ENCODE results near the gene TPSD1. TPM values are rescaled to one million over a fixed set of nuclear protein-coding genes. Genes with fewer than 3 reads are reported as not detected.
"Not testable (repeated sequence)": the region's sequence is repeated elsewhere in the genome, so short reads cannot be mapped to it uniquely, and the experiment has no call there.

TPSD1 gene
- total RNA-seq, 1 donor from 2014 or later = not detected

DNA sequence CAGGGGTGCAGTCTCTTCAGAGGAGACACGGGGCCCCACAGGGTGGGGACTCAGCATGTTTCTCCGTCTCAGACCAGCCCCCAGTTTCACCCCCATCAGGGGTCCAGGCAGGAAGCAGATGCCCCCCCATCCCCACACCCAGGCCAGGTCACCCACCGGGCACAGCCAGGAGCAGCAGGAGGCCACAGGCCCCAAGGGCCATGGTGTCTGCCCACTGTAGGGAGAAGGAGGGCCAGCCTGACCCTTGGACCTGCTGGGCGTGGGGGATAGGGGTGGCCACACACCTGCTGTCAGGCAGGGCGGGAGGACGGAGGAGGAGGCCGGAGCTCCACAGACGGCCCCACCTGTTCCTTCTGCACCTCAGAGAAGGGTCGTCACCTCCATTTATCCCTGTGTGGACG, 30.8 kb upstream of the TPSD1 start, which contains the start of gene TPSG1:
TPSG1 (minus strand) TSS at position 218 of the 401 bp plus-strand sequence; CDS start at position 202, 16 bp downstream.
- CTCF ChIA-PET = no interaction called here
- no peak within 1 kb of the TSS for H3K4me3 Mint-ChIP-seq
- H3K27ac Mint-ChIP-seq = no peak within 1 kb of the TSS
- intact Hi-C loops (cut with micrococcal nuclease) = no loop called here
- DNase-seq = no peak
- no peaks in the 10 kb centered on the region for H3K9me3 Mint-ChIP-seq
- TF ChIP-seq, protein P1, sequence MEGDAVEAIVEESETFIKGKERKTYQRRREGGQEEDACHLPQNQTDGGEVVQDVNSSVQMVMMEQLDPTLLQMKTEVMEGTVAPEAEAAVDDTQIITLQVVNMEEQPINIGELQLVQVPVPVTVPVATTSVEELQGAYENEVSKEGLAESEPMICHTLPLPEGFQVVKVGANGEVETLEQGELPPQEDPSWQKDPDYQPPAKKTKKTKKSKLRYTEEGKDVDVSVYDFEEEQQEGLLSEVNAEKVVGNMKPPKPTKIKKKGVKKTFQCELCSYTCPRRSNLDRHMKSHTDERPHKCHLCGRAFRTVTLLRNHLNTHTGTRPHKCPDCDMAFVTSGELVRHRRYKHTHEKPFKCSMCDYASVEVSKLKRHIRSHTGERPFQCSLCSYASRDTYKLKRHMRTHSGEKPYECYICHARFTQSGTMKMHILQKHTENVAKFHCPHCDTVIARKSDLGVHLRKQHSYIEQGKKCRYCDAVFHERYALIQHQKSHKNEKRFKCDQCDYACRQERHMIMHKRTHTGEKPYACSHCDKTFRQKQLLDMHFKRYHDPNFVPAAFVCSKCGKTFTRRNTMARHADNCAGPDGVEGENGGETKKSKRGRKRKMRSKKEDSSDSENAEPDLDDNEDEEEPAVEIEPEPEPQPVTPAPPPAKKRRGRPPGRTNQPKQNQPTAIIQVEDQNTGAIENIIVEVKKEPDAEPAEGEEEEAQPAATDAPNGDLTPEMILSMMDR (IDR thresholded peaks at IDR 0.05) = no peak
- POLR2A ChIA-PET = no interaction called here
- H3K27me3 Mint-ChIP-seq = no peaks in the 10 kb centered on the region
- no peaks in the 10 kb centered on the region for H3K36me3 Mint-ChIP-seq (ENCODE audit: low read depth)
- ATAC-seq (ENCODE audit: low read depth) = no peak
- no peaks in the 10 kb centered on the region for H3K4me1 Mint-ChIP-seq

DNA sequence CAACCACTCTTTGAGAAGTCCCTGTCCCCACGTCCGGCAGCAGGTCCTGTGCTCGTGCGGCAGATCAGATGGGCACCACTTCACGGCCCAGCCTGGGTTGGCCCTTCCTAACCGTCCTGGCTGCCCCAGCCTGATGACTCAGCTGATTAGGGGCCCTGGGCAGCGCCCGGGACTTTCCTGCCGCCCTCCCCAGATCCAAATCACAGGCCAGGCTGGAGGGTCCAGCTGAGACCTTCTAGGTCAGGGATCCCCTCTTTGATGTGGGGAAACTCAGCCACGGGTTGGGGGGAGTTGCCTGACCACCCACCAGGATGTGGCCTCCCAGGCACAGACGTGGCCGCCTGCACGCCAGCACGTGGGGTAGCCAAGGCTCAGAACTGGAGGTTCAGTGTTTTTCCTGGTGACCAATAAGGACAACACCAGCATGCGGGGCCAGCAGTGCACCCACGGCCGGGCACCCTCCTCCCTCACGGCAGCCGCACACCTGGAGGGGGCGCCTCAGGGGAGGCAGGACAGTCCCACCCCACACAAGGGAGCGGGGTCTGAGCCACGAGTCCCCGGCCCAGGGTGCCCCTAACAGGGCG, 30.0 kb upstream of the TPSD1 start:
- ATAC-seq (ENCODE audit: low read depth); H3K27ac Mint-ChIP-seq; POLR2A ChIA-PET; H3K36me3 Mint-ChIP-seq (ENCODE audit: low read depth); CTCF ChIA-PET; DNase-seq; H3K4me3 Mint-ChIP-seq; H3K27me3 Mint-ChIP-seq; H3K9me3 Mint-ChIP-seq; H3K4me1 Mint-ChIP-seq; intact Hi-C loops (cut with micrococcal nuclease): not testable (repeated sequence)

DNA sequence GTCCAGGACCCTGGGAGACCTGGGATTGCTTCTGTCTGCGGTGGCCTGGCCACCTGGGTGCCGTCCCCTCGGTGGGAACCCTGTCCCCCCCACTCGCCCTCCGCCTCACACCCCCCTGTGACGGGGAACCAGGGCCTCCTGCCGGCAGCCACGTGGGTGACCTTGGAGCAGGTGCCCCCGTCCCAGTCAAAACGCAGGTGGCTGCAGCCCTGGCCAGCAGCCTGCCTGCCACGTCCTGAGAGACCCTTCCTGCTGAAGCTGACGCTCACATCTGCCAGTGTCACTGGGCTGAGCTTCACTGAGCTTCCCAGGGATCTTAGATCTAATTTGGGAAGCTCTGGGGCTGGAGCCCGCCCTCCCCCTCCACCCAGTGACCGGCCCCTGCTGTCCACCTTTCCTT, 29.2 kb upstream of the TPSD1 start:
- H3K27me3 Mint-ChIP-seq; POLR2A ChIA-PET; ATAC-seq (ENCODE audit: low read depth); DNase-seq; H3K36me3 Mint-ChIP-seq (ENCODE audit: low read depth); H3K9me3 Mint-ChIP-seq; H3K4me3 Mint-ChIP-seq; H3K27ac Mint-ChIP-seq; H3K4me1 Mint-ChIP-seq; intact Hi-C loops (cut with micrococcal nuclease); CTCF ChIA-PET: not testable (repeated sequence)

DNA sequence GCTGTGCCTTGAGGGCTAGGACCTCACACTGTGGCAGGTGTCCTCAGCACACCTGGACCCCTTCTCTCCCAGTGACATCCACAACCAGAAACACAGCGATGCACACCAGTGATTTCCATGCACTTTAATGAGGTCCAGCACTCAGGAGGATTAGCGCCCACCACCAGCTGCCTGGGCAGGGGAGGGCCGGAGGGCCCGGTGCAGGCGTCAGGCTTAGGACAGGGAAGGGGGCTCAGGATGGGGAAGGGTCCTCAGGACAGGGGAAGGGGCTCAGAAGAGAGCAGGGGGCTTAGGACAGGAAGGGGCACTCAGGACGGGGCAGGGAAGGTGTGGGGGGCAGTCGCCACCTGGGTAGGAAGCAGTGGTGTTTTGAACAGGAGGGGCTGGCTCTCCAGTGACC, 27.6 kb upstream of the TPSD1 start:
- H3K4me1 Mint-ChIP-seq; H3K27ac Mint-ChIP-seq; H3K9me3 Mint-ChIP-seq; ATAC-seq (ENCODE audit: low read depth); POLR2A ChIA-PET; DNase-seq; CTCF ChIA-PET; H3K4me3 Mint-ChIP-seq; intact Hi-C loops (cut with micrococcal nuclease); H3K36me3 Mint-ChIP-seq (ENCODE audit: low read depth); H3K27me3 Mint-ChIP-seq: not testable (repeated sequence)

DNA sequence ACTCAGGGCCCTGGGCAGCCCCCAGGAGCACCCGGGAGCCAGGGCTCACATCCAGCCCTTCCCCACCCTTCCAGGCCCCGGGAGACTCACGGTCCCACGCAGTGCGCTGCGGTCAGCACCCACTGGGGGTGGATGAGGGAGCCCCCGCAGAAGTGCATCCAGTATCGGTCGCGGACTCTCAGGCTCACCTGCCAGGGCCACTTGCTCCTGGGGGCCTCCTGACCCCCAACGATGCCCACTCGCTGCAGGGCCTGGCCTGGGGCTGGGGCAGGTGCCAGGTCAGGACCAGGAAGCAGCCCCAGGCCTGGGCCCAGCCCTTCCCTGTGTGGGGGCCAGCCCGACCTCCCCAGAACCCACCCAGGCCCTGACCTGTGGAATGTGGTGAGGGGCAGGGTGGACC, 26.4 kb upstream of the TPSD1 start:
- H3K9me3 Mint-ChIP-seq; POLR2A ChIA-PET; H3K4me3 Mint-ChIP-seq; H3K27ac Mint-ChIP-seq; ATAC-seq (ENCODE audit: low read depth); CTCF ChIA-PET; H3K36me3 Mint-ChIP-seq (ENCODE audit: low read depth); DNase-seq; H3K4me1 Mint-ChIP-seq; intact Hi-C loops (cut with micrococcal nuclease); H3K27me3 Mint-ChIP-seq: not testable (repeated sequence)

DNA sequence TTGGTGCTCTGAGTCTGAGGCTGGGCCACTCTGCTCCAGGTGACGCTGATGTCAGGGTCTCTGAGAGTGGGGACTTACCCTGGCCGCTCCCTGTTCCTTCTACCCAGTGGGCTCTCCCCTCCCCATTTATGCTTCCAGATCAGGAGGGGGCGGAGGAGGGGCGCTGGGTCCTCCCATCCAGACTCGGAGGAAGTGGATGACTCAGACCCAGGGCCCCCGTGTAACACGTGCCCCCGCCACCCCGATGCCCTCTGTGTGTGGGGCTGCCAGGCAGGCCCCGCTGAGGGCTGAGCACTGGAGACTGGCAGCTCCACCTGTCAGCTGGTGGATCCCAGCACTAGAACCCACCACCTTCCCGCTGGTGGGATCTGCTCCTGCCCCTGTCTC, 25.8 kb upstream of the TPSD1 start, which contains the start of gene TPSB2:
TPSB2 (minus strand) TSS at position 101 of the 387 bp plus-strand sequence. CDS start 233 bp downstream, outside the sequence.
- CTCF ChIA-PET; H3K4me3 Mint-ChIP-seq; POLR2A ChIA-PET; H3K36me3 Mint-ChIP-seq (ENCODE audit: low read depth); ATAC-seq (ENCODE audit: low read depth); H3K27ac Mint-ChIP-seq; DNase-seq; intact Hi-C loops (cut with micrococcal nuclease); H3K4me1 Mint-ChIP-seq; H3K9me3 Mint-ChIP-seq; H3K27me3 Mint-ChIP-seq: not testable (repeated sequence)

DNA sequence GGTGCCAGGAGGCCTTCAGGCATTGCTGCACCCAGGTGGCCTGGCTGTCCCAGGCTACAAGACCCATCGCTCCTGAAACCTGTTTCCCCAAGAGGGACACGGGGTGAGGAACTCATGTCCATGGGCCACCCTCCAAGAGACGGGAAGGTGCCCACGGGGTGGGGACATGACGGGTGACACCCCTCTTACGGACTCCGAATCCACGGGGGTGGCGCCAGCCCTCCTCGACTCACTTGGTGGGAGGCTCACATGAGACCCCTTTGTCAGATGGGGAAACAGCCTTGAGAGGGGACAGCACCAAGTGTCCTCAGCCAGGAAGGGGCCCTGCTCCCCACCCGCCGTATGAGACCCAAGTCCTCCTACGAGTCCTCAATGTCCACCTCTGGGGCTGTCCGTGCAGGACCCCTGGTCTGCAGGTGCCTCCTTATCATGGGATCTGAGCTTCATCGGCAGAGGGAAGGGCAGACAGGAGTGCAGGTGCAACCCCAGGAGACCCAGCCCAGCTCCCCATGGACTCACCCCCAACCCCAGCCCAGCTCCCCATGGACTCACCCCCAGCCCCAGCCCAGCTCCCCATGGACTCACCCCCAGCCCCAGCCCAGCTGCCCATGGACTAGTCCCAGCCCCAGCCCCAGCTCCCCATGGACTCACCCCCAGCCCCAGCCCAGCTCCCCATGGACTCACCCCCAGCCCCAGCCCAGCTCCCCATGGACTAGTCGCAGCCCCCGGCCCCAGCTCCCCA, 25.2 kb upstream of the TPSD1 start:
- H3K9me3 Mint-ChIP-seq; H3K27ac Mint-ChIP-seq; H3K4me1 Mint-ChIP-seq; CTCF ChIA-PET; H3K4me3 Mint-ChIP-seq; POLR2A ChIA-PET; intact Hi-C loops (cut with micrococcal nuclease); H3K36me3 Mint-ChIP-seq (ENCODE audit: low read depth); H3K27me3 Mint-ChIP-seq; DNase-seq; ATAC-seq (ENCODE audit: low read depth): not testable (repeated sequence)

DNA sequence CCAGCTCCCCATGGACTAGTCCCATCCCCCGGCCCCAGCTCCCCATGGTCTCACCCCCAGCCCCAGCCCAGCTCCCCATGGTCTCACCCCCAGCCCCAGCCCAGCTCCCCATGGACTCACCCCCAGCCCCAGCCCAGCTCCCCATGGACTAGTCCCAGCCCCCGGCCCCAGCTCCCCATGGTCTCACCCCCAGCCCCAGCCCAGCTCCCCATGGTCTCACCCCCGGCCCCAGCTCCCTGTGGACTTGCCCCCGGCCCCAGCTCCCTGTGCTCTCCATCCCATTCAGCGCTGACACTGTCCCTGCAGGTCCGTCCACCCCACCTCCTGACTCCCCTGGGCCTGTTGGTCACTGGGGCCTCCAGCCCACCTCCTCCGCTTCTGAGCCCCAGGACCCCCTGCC, 24.6 kb upstream of the TPSD1 start:
- intact Hi-C loops (cut with micrococcal nuclease); DNase-seq; H3K9me3 Mint-ChIP-seq; H3K4me1 Mint-ChIP-seq; H3K36me3 Mint-ChIP-seq (ENCODE audit: low read depth); H3K27me3 Mint-ChIP-seq; CTCF ChIA-PET; ATAC-seq (ENCODE audit: low read depth); POLR2A ChIA-PET; H3K27ac Mint-ChIP-seq; H3K4me3 Mint-ChIP-seq: not testable (repeated sequence)

DNA sequence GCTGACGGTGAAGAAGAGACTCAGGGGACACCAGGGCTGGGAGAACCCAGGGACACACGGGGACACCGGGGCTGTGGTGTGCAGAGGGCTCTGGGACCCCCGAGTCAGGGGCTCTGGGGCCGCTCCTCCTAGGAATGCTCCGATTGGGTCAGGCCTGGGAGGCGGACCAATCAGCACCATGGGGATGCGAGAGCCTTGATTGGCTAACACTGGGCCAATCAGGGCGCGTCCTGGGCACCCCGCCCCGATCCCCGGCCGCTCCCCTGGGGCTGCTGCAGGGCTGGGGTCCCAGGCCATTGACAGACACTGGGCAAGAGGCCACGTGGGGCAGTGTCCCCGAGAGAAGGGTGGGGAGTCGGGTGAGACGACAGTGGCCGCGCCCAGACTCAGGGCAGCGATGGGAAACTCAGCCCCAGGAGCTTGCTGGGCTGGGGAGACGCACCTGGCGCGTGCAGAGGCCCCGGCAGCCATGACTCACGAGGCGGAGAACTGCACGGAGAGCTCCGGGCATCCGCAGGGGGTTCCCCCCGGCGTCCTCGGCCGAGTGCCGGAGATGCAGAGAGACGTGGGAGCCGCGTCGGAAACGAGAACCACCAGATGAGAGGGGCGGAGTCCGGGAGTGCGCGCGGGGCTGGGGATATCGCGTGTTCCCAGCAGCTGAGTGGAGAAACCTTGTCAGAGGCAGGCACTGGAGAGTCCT, 23.7 kb upstream of the TPSD1 start:
- H3K27me3 Mint-ChIP-seq; H3K27ac Mint-ChIP-seq; H3K4me1 Mint-ChIP-seq; DNase-seq; POLR2A ChIA-PET; H3K9me3 Mint-ChIP-seq; H3K4me3 Mint-ChIP-seq; intact Hi-C loops (cut with micrococcal nuclease); H3K36me3 Mint-ChIP-seq (ENCODE audit: low read depth); CTCF ChIA-PET; ATAC-seq (ENCODE audit: low read depth): not testable (repeated sequence)

DNA sequence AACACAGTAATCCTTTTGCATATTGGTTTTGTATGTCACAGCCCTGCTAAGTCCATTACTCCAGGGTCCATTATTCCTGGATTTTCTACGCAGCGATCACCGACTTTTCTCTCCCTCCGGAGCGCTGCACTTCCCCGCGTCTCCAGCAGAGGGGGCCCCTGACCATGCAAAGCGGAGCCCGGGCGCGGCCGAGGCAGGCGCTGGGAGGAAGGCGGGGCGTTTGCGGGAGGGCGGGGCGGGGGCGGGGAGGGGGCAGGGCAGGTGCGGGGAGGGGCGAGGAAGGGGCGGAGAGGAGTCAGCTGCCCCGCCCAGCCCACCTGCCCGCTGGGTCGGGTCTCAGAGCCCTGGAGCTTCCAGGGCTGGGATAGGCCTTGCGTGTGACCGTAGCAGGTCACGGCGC, 19.2 kb upstream of the TPSD1 start:
- H3K27me3 Mint-ChIP-seq; POLR2A ChIA-PET; CTCF ChIA-PET; H3K27ac Mint-ChIP-seq; H3K4me3 Mint-ChIP-seq; H3K9me3 Mint-ChIP-seq; H3K4me1 Mint-ChIP-seq; H3K36me3 Mint-ChIP-seq (ENCODE audit: low read depth); DNase-seq; intact Hi-C loops (cut with micrococcal nuclease): not testable (repeated sequence)
- peak; percentile 95 for ATAC-seq (ENCODE audit: low read depth)
